ENCODE results near the gene PLA2G4A. TPM values are rescaled to one million over a fixed set of nuclear protein-coding genes. Genes with fewer than 3 reads are reported as not detected.

Gene PLA2G4A
- total RNA-seq, 1 experiment from 2014 or later: 0.39 TPM

- H3K4ac ChIP-seq (ENCODE audit: low read depth, low read length): no peak overlapping the region
- WGBS (ENCODE audit: extremely low coverage, insufficient read length, low lambda C conversion rate): no CpG with 5 or more reads among the region's 1 CpG
- H3K4me1 Mint-ChIP-seq: peaks cover 27 to 28% of the 10 kb centered on the region in 2 experiments
These were observed 44.9 kb downstream of the PLA2G4A start for GRCh38 chr1:186873687-186874086.

More at GRCh38 chr1:186873687-186874086, 44.9 kb downstream of the PLA2G4A start:
- H2AFZ ChIP-seq (ENCODE audit: low read length): no peak overlapping the region
- no peak overlapping the region for H2AK5ac ChIP-seq (ENCODE audit: insufficient read length, low read length)
- no peak overlapping the region for H3K14ac ChIP-seq (ENCODE audit: insufficient read depth, low read length)
- no peak overlapping the region for H3K23ac ChIP-seq (ENCODE audit: insufficient read length, low read depth, low read length)
- no peak overlapping the region for H3K27ac ChIP-seq (ENCODE audit: insufficient read length, low read depth, low read length)
- H2BK20ac ChIP-seq (ENCODE audit: low read depth, low read length, poor library complexity, severe bottlenecking): no peak overlapping the region
- no peak for DNase-seq
- no peak overlapping the region for H2BK12ac ChIP-seq (ENCODE audit: insufficient read length, low read depth, low read length)
- no peak overlapping the region for H3T11ph ChIP-seq (ENCODE audit: low read length)
- no peak overlapping the region for H3K9ac ChIP-seq (ENCODE audit: extremely low read depth, insufficient read length, low read length)
- TF ChIP-seq, protein P1, sequence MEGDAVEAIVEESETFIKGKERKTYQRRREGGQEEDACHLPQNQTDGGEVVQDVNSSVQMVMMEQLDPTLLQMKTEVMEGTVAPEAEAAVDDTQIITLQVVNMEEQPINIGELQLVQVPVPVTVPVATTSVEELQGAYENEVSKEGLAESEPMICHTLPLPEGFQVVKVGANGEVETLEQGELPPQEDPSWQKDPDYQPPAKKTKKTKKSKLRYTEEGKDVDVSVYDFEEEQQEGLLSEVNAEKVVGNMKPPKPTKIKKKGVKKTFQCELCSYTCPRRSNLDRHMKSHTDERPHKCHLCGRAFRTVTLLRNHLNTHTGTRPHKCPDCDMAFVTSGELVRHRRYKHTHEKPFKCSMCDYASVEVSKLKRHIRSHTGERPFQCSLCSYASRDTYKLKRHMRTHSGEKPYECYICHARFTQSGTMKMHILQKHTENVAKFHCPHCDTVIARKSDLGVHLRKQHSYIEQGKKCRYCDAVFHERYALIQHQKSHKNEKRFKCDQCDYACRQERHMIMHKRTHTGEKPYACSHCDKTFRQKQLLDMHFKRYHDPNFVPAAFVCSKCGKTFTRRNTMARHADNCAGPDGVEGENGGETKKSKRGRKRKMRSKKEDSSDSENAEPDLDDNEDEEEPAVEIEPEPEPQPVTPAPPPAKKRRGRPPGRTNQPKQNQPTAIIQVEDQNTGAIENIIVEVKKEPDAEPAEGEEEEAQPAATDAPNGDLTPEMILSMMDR (conservative IDR thresholded peaks at IDR 0.05): no peak
- Mint-ChIP-seq H3K9me3 (no peaks in the 10 kb centered on the region), H3K27me3 (ENCODE audit: low read depth) (no peaks in the 10 kb centered on the region), H3K4me3 (no peak overlapping the region), H3K36me3 (ENCODE audit: insufficient read depth in 1 of 3, low read depth in 3 of 3) (no peaks in the 10 kb centered on the region), H3K27ac (no peak overlapping the region)
- peaks cover 2% of the 10 kb centered on the region; the same call in 1 of the 2 replicates for H3K4me1 ChIP-seq (ENCODE audit: insufficient read depth, low read length)
- no peaks in the 10 kb centered on the region for H3K79me2 ChIP-seq (ENCODE audit: insufficient read depth, low read length)
- no peak overlapping the region for H3K18ac ChIP-seq (ENCODE audit: insufficient read length, low read depth, low read length)
- H2BK15ac ChIP-seq (ENCODE audit: low read depth, low read length): no peak overlapping the region
- H3K23me2 ChIP-seq (ENCODE audit: insufficient read length, low read depth, low read length, poor library complexity, severe bottlenecking): no peaks in the 10 kb centered on the region
- H3K27me3 ChIP-seq (ENCODE audit: insufficient read depth, low read length): no peaks in the 10 kb centered on the region
- H3K79me1 ChIP-seq (ENCODE audit: insufficient read depth, low read depth, low read length, poor library complexity, severe bottlenecking): no peaks in the 10 kb centered on the region
- no peaks in the 10 kb centered on the region for H4K20me1 ChIP-seq (ENCODE audit: control insufficient read depth, insufficient read depth, insufficient read length)
- no peak overlapping the region for H3K4me2 ChIP-seq (ENCODE audit: insufficient read depth, insufficient read length, low read length)
- H3K56ac ChIP-seq (ENCODE audit: insufficient read length, low read depth, low read length): no peak overlapping the region
- H3K9me3 ChIP-seq (ENCODE audit: control insufficient read depth, low read depth, low read length): no peaks in the 10 kb centered on the region
- no peak overlapping the region for H2BK5ac ChIP-seq (ENCODE audit: insufficient read length, low read length)
- no peak overlapping the region for H4K8ac ChIP-seq (replicated peaks; ENCODE audit: insufficient read length, low read depth, low read length)
- H2BK120ac ChIP-seq (ENCODE audit: low read depth, low read length, poor library complexity, severe bottlenecking): no peak overlapping the region
- H4K5ac ChIP-seq (ENCODE audit: insufficient read length, low read depth, low read length): no peak overlapping the region
- no peak overlapping the region for H4K91ac ChIP-seq (ENCODE audit: insufficient read length, low read depth, low read length)
